GM03348 (cell line): ENCODE data around the gene MEF2C.

Source experiments
- DNase-seq: peaks from one replicate; pipeline ENCODE4 v3.0.0; 2012; ENCODE audit warnings: low spot score

MEF2C gene

DNA sequence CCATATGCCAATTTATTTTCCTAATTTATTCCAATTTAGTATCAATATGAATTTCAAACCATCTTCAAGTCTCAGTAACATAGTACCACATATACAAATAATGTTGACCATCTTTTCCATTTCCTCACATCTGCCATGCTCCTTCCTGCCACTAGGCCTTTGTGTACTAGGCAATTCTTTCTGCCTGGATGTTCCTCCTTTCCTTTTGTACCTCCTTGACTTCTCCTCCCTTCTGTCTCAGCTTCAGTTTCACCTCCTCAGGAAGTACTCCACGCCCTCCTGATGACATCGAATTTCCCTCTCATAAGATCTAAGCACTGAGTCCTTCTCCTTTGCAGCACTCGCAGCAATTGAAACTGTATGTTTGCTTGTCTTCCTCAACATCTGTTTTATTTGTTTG is 53.9 kb downstream of the MEF2C start:
- DNase-seq, result peak; percentile 7

GRCh38 chr5:88827997-88828396 is 55.0 kb downstream of the MEF2C start:
- DNase-seq, result no peak

GRCh38 chr5:88826646-88827585 is 56.1 kb downstream of the MEF2C start:
- no peak for DNase-seq

DNA sequence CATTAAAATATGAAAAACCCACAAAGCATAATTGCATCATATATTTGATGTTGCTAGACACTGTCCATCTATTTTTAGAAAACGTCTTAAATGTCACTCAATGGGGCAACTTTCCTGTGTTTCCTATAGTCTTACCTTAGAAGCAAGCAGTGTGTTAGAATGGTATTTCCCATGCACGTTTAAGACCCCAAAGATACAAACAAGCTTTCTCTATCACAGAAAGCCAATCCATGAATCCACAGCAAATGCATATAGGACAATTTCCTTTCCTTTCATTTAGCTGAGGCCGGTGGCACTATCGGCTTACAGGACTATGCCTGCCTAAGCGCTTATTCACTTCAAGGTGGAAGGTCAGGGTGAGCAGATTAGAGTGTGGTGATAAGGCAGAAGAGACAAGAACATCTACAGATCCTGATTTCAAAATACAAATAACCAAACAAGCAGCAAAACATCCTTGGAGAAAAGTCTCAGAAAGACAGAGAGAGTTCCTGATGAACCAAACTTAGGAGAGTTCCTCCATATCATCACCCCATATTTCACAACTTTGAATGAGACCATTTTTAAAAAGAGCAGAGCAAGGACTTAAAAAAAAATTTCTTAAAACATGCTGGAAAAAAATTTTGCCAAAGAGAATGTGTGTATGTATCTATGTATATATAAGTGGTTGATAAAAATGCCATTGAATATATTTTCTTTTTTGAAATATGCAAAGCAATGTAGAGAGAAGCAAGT is 57.2 kb downstream of the MEF2C start:
- no peak for DNase-seq

- DNase-seq, result peak; percentile 20
Measured at GRCh38 chr5:88824892-88825583, 57.9 kb downstream of the MEF2C start.

- no peak for DNase-seq
Measured at GRCh38 chr5:88824141-88824540, 58.8 kb downstream of the MEF2C start.

- no peak for DNase-seq
Measured at GRCh38 chr5:88823201-88823600, 59.8 kb downstream of the MEF2C start.

DNA sequence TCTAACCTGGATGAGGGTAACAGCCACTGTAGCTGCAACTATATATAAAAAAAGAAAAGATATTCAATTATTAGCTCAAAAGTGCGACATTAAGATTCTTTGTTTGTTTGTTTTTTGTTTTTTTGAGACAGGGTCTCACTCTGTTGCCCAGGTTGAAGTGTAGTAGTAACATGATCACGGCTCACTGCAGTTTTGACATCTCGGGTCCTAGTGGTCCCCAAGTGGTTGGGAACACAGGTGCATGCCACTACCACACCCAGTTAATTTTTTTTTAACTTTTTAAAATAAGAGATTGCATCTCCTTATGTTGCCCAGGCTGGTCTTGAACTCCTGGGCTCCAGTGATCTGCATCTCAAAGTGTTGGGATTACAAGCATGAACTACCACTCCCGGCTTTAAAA is 61.8 kb downstream of the MEF2C start:
- no peak for DNase-seq

DNA sequence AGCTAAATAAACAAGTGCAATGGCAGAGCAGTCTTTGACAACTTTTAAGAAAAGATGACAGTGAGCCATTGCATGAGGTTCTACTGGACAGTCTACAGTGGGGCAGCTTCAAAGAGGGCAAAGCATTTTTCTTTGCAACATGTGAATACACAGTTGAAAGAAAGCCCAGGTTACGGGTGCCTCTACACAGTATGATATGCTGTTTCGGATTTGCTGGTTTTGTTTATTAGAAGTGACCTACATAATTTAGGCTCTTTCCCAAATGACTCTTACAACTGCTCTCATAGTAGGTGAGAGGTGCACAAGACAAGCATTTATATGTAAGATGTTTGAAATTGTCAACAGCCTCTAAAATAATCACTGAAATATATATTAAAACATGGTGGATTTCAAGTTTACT is 62.4 kb downstream of the MEF2C start:
- no peak for DNase-seq

DNA sequence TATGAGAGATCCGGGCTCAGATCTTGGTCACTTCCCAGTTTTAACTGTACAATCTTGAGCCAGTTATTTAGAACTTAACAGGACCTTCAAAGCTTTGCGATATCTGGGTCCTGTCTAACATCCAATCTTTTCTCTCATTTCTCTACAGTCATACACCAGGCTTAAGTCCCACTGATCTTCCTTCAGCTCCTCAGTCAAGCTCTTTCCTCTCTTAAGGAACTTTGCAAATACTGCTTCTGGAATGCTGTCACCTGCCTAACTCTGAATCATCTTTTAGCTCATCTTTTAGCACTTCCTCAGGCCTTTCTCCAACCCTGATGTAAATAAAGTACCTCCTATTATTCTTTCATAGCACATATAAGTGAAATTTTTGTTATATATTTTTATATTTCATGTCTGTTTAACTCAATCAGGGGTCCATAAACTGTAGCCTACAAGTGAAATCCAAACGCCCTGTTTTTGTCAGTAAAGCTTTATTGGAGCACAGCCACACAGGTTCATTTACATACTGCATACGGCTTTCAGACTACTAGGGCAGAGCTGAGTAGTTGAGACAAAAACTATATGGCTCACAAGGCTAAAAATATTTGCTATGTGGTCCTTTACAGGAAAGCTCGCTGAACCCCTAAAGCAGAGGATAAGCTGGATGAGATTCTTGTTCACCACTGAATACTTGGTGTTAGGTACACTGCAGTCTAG is 63.5 kb downstream of the MEF2C start:
- no peak for DNase-seq

- DNase-seq, result no peak
Measured at GRCh38 chr5:88818296-88818695, 64.7 kb downstream of the MEF2C start.

- DNase-seq, result no peak
Measured at GRCh38 chr5:88816195-88816594, 66.8 kb downstream of the MEF2C start.

DNA sequence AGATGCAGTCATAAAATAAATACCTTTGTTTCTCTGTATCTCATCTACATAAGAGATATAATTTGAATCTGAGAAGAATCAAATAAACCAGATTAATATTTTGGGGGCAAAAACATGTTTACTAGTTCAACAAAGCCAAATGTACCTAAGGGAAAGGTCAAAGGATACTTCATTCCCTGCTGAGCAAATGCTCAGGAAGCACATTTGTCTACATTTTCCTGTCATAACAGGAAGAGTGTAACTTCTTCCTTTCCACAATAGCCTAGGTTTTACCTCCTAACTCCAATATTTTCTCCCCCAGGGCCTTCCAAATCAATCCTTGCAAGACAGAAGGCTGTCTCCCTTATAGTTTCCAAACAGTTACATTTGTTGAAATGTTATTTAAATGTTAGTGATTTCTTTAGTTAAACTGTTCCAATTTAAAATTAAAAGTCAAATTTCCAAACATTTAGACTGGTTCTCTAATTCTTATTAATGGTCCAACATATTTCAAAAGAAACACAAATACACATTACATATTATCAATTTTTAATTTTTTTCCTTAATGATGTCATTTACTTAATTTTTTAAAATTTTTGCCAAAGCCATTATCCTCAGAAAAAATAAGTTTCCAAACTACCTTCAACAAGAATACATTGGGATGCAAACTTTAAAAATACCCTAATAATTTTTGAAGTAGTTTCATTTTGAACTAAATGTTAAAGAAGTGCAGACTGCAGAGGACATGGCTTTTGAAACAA is 67.8 kb downstream of the MEF2C start:
- DNase-seq, result no peak

GRCh38 chr5:88813805-88814575 is 69.0 kb downstream of the MEF2C start:
- no peak for DNase-seq

DNA sequence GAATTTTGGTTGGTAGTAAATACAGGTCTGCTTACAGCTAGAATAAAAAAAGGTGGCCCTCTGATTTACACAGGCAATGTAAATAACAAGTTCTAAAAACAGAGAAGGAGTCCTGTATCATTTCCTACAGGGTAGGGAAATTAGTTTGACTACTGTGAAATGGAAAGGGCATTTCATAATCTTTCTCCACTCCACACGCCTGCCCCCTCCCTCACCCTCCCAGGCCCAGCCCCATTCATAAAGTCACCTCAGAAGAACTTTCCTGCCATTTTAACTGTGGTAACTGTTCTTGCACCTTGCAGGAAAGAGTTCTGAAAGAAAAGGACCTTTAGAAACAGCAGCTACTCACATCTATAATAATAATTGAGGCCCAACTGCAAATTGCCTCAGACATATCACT is 69.7 kb downstream of the MEF2C start:
- DNase-seq, result no peak

DNA sequence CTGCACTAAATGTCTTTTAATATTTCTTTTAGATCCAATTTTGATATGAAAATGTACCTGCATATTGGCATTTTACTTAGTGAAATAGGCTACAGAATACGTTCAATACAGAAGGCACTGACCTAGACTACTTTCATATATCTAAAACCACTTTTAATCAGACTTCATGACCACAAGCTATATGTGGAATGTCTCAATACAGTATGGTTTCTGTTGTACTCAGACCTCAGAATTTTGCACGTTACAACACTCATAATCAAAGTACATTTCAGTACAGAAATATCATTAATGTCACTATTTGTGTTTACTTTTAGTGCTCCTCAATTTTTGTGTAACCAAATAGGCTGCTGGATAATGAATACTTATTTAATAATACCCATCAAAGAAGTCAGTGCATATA is 74.8 kb downstream of the MEF2C start:
- no peak for DNase-seq

- no peak for DNase-seq
Measured at GRCh38 chr5:88807327-88807726, 75.7 kb downstream of the MEF2C start.

GRCh38 chr5:88806338-88806737 is 76.6 kb downstream of the MEF2C start:
- DNase-seq, result no peak

GRCh38 chr5:88805151-88805784 is 77.7 kb downstream of the MEF2C start:
- no peak for DNase-seq

DNA sequence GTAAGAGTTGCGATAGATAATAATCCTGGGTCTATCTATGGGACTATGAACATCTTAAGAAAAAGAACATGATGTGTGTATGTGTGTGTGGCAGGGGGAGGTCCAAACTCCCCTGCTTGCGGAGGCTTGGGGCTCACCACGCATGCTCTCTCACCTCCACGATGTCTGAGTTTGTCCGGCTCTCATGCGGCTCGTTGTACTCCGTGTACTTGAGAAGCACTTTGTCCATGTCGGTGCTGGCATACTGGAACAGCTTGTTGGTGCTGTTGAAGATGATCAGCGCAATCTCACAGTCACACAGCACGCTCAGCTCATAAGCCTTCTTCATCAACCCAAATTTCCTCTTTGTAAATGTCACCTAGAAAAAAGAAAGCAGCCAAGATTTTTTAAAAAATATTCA is 78.5 kb downstream of the MEF2C start:
- no peak for DNase-seq
